Measurements from ENCODE around the gene TSSK1B.

- no peak for TF ChIP-seq POLR2A (IDR thresholded peaks at IDR 0.05)
- TF ChIP-seq, protein P1, sequence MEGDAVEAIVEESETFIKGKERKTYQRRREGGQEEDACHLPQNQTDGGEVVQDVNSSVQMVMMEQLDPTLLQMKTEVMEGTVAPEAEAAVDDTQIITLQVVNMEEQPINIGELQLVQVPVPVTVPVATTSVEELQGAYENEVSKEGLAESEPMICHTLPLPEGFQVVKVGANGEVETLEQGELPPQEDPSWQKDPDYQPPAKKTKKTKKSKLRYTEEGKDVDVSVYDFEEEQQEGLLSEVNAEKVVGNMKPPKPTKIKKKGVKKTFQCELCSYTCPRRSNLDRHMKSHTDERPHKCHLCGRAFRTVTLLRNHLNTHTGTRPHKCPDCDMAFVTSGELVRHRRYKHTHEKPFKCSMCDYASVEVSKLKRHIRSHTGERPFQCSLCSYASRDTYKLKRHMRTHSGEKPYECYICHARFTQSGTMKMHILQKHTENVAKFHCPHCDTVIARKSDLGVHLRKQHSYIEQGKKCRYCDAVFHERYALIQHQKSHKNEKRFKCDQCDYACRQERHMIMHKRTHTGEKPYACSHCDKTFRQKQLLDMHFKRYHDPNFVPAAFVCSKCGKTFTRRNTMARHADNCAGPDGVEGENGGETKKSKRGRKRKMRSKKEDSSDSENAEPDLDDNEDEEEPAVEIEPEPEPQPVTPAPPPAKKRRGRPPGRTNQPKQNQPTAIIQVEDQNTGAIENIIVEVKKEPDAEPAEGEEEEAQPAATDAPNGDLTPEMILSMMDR (IDR thresholded peaks at IDR 0.05) = no peak
Observed at GRCh38 chr5:113405530-113405929, 29.3 kb downstream of the TSSK1B start.
